NCI-H2196 (cell line): ENCODE data around the gene NOS1.
"Not testable (repeated sequence)": the region's sequence is repeated elsewhere in the genome, so short reads cannot be mapped to it uniquely, and the experiment has no call there.

Source experiments
- DNase-seq: peaks from one replicate; lab custom pipeline; 2025; ENCODE audit not compliant: unreplicated experiment; lab: John Stamatoyannopoulos, UW

NOS1 gene

DNA sequence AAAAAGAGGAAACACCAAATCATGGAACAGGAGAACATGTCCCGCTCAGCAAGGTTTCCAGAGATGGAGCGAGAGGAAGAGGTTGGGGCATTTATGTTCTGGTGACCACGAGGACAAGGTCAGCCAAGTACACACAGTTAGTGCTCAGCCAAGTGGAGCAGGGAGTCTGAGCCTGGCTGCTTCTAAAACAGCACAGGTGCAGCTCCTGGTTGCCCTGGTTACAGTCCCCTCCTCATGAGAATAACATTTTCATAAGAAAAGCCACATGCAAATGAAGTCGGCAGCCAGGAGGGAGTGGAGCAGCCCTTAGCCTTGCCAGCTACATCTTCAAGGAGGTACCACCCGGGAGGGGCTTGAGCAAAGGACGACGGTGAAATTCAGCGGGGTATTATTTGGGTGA, 81.8 kb downstream of the NOS1 start:
- no peak for DNase-seq

DNA sequence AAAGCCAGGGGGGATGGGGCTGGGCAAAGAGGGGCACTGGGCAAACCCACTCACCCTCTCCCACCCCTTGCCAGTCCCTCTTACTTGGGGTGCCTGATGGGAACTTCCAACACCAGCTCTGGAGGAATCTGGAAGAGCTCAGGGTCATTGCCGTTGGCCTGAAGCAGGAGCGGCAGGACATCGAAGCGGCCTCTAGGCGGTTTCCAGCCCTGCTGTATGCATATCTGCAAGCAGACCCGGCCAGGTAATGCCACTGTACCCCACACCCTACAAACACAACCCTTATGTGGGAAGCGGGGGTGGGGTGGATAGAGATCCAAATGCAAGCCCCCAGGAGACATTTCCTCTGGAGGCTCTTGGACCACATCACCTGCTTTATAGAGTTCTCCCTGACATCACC, 83.6 kb downstream of the NOS1 start:
- no peak for DNase-seq

DNA sequence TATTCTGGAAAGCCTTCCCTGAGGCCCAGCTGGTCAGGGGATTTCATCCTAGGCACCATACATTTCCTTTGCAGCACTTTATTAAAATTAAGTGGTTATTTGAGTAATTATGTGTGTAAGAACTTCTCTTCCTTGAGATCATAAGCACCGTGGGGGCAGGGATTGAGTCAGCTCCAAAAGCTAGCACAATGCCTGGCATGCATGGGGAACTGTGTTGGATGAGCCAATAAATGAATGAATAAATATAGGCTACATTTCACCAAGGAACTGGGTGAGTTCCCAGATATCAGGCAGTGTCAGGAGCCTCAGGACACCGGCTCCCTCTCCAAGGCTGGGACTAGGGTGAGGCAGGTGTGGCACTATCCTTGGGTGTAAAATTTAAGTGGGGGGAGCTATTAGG, 88.3 kb downstream of the NOS1 start:
- no peak for DNase-seq

DNA sequence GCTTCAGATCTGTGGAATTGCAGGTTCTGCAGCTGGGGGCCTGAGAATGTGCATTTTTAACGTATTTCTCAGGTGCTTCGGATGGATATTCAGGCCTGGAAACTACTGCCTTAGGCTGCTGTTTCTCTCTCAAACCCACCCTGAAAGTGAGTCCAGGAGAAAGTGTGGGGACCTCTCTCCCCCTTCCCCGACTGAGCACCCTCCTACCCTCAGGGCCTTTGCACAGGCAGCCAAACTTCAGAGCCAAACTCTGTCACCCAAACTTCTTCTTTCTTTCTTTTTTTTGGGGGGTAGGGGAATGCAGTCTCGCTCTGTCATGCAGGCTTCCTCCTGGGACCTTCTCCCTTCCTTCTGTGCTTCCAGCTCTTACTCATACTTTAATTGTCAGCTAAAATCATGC, 88.7 kb downstream of the NOS1 start:
- no peak for DNase-seq

DNA sequence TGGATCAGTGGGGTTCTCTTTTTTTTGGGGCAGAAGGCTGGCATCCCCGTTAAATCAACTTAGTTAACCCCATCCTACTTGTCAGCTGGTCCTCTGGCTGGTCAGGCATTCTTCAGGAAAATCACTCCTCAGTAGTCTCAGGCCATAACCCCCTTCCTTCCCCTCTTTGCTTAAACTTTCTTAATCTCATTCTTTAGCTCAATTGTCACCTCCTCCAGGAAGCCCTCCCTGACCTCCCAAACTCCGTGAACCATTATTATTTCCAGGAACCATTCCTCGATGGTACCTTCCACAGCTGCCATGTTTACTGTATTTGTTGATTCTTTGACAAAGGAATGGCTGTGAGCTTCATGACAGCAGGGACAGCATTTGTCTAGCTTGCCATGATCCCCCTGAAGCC, 98.7 kb downstream of the NOS1 start:
- DNase-seq, result no peak

DNA sequence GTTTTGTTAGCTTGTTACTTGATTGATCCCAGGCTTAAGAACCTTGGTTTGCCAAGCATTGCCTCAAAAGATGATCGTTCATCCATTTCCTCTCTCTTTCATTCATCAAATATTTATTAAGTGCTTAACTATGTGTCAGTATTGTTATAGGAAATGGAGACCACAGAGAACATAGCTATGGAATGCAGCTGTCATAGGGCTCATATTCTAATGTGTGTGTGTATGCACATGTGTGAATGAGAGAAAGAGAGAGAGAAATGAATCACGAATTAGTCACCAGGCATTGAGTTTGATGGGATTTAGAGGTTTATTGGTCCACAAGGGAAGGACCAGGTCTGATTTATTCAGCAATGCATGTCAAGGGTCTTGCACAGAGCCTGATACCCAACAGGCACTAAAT, 100.2 kb downstream of the NOS1 start:
- no peak for DNase-seq

DNA sequence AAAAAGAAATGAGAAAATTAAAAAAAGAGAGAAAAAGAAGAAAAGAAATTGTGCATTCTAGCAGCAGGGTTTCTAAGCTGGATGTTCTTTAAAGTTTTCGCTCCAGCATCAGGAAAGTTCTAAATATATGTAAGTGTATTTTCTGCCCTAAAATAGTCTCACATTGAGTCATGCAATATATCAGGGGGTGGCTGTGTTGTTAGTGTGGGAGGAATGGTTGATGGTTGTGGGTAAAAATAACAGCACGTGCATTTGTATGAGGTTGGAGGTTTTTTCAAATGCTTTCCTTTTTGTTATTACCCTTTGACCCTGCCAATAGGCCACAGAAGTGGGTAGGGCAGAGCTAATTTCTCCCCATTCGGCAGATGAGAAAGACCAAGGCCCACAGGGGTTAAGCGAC, 106.0 kb downstream of the NOS1 start:
- no peak for DNase-seq

DNA sequence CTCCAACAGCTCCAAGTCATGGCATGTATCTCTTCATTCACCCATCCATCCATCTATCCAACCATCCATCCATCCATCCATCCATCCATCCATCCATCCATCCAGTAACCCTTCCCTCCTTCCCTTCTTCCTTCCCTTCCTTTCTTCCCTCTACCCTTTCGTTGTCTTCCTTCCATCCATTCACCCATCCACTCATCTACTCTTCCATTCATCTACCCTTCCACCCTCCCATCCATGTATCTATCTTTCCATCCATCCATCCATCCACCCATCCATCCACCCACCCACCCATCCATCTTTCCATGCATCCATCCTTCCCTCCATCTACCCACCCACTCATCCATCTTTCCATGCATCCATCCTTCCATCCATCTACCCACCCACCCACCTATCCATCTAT, 117.9 kb downstream of the NOS1 start:
- DNase-seq, result no peak

DNA sequence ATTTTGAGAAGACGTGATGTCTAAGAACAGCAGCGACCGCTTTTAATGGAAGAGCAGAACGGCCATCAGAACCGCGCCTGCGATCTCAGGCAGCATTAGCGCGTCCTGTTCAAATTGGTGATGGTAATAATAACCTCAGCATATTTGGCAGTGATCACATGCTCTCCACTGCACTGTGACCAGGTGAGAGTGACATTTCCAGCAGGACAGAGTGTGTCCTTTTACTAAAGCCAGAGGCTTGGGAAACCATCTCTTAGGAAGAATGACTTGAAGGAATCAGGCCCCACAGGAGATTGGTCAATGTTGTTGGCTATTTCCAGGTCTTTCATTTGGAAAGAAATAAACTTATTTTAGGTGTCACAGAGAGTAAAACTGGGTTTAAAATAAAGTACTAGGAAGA, 119.7 kb downstream of the NOS1 start:
- DNase-seq, result no peak

DNA sequence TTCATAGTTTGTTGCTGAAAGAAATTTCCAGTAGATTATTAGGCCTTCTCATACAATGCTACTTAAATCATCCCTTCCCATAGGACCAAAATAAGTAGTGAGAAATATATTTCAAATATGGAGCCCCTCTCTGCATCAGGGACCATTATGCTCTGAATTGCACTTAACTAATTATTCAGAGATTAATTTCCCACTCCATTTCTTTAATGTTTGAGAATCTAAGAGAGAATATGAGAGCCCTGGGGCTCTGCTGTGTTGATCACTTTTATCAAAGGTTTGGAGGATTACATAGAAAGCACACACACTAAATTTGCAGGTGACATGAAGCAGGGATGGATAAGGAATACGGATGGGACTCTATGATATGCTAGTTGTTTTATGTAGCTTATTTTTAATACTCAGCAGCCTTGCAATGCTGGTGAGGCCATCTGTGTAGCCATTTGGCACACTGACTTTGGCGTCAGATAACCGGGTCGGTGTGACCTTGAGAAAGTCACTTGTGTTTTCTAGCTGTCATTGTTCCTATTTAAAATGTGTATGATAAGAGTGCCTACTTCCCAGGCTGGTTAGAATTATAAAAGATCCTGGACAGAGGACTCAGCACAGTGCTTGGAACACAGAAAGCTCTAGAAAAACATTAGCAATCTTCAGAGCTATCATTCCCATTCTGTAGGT, 121.2 kb downstream of the NOS1 start:
- no peak for DNase-seq

DNA sequence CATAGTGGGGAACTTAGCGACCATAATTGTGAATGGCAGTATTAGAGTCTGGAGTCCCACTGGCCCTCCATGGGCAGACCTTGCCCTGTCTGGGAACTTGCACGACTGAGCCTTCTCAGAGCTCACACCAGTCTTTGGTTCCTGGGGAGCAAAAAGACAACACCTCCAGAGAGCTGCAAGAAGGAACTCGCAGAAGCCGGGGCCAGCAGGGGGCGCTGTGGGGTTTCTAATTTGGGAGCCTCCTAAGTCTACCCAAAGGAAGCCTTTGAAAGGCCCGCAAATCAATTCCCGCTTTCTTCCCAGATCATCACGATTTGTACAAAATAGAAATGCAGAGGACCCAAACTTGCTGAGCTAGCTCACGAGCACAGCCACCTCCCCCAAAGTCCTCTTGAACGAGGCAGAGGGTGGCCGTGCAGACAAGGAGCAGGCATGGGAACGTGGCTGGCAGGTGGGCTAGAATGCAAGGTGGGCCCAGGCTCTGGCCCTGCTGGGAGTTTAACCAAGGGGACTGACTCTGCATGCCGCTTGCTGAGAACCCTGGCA, 124.9 kb downstream of the NOS1 start:
- DNase-seq, result peak; percentile 85

DNA sequence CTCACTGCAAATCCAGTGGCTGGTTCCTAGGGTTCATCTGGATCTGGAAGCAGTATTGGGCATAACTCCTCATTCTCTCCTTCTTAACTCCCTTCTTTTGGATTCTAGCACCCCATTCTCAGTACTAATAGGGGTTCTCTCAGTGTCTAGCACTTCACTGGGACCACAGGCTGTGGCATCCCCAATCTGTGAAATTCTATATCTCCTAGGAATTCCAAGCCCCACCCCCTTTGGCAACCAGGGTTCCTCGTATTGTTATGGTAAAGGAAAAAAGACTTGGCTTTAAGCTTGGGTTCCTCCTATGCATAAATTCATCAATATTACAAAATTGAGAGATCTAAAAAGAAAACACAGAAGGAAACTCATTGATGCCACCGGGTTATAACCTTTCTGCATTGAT, 126.2 kb downstream of the NOS1 start:
- DNase-seq, result no peak

DNA sequence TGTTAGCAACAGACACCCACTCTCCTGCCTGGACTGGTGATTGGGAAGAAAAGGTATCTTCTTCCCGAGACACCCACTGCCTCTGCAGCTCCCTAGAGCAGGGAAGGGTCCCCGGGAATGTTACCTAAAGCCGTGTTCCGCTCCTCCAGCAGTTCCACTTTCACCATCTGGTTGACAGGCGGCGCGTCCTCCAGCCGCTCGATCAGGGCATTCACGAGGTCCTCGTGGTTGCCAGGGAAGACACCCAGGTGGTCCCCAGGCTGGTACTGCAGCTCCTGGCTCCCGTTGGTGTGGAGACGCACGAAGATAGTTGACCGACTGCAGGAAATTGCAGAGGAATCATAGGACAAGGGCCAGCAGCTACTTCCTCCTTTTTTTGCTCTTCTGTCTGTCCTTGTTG, 127.0 kb downstream of the NOS1 start:
- DNase-seq, result no peak

DNA sequence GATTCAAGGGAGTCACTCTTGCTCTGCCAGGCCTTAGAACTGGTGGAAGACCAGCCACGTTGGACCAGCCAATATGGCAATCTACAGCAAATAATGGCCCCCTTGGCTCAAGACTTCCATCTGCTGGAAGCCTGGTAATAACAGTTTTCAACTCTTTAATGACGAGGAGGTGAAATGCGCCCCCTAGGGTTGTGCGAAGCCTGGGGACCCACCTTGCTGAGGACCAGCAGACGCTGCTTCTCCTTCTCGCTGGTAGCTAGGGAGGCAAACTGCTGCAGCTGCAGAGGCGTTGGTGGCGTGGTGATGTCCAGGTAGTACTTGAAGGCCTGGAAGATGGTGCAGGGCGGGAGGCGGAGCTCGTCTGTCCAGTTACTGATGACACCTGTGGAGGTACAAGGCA, 129.7 kb downstream of the NOS1 start:
- no peak for DNase-seq

DNA sequence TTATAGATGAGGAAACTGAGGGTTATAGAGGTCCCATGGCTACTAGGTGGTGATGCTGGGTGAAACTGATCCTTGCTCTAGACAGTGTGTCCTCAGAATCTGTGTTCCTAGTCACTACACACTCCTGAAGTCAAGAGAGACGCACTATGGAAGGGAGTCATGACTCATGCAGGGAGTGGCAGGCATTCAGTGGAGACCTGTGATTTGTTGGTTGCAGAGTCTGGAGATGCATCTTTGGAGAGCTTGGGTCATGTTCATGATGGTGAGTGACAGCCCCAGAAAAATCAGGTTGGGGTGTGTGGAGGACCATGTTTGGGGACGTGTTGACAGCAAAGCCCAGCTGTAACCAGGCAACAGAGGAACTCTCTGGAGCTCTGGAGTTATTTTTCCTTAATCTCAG, 133.2 kb downstream of the NOS1 start:
- DNase-seq, result no peak

DNA sequence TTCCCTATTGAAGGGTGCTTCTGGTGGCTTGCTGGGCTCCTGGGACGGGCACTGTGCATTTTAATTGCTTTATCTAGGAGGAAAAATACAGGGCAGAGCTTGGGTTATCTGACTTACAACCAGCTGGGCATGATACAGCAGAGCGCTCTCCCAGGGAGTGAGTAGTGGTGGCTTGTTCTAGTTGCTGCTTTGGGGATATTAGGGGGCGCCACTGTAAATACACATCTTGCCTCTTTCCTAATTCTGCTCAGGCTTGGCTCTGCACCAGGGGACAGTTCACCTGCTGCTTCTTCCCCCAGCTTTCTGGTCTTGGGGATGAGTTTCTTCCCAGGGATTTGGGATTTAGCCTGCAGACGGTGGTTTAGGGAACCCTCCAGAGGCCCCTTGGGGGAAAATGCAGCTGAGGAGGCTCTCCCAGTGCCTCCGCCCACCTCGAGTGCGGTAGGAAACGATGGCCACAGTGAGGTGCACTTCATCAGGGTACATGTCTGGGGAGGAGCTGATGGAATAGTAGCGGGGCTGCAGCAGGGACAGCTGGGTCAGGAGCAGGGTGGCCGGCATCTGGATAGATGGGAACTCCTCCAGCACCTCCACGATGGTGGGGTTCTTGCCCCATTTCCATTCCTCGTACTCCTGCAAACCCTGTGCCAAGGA, 134.3 kb downstream of the NOS1 start:
- DNase-seq, result no peak

DNA sequence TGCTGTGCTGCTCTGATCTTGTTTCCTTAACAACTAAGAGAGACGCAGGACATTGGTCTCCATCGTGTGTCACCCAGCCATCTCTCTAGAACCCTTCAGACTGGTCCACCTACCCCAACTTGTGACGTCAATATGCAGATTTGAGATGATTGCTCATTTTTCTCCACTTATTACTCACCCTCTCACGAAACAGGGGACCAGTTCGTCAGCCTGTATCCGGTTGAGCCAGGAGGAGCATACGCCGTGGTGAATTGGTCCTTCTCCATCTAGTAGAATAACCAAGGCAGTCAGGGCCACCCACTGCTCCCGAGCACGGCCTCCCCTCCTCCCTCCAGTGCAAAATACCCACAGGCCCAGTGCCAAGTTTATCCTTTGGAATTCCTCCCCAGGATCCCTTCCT, 134.9 kb downstream of the NOS1 start:
- DNase-seq, result no peak

DNA sequence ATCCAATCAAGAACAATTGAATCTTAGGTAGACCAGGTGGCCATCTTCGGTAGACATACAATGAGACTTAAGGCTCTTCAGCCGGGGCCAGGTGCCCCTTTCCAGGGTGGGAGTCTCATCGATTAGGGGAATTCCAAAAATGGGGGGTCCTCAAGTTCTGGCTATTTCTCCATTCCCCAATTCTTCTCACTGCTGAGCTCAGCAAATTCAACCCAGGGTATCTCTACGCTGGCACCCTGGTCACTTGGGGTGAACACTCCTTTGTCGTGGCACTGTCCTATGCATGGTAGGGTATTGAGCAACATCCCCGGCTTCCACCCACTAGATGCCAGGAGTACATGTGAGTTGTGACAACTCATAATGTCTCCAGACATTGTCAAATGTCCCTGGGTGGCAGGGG, 136.2 kb downstream of the NOS1 start:
- DNase-seq, result no peak

DNA sequence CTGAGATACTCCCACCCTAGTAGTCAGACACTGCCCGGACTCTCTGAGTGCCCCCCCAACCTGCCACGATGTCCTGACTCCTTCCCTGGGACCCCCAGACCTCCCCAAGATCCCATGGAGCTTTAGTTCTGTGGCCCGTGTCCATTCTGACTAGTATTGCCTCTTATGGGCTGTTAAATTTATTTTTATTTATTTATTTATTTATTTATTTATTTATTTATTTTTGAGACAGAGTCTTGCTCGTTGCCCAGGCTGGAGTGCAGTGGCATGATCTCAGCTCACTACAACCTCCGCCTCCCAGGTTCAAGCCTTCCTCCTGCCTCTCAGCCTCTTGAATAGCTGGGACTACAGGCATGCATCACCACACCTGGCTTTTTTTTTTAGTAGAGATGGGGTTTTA, 140.5 kb downstream of the NOS1 start:
- not testable (repeated sequence) for DNase-seq

DNA sequence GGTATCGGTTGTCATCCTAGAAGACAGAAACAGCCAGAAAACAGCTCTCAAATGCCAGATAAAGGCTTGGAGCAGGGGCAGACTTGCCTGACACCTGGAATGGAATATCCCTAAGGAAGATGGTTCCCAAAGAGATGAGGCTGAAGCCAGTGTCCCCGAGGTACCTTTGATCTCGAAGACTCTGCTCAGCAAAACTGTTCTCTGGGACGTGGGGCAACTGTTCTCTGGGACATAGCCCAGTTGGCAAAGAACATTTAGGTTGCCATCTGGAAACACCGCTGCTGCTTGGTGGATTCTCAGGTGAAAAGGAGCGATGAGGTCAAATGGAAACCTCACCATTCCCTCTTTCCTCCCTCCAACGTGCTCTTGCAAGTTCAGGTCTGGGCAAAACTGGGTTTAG, 143.3 kb downstream of the NOS1 start:
- DNase-seq, result no peak

DNA sequence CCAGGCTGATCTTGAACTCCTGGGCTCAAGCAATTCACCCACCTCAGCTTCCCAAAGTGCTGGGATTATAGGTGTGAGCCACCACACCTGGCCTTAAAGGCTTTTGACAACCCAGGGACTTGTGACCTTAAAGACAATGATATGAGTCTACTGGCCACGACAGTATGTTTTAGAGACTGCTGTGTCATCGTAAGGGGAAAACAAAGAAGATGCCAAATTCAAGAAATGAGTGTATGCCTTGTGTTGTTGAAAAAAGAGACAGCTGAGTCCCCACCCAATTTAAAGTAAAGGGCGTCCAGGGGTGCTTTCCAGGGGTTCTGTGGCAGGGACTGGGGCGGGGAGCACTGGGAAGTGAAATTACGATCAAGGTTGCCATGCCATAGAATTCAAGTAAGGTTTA, 144.7 kb downstream of the NOS1 start:
- no peak for DNase-seq

DNA sequence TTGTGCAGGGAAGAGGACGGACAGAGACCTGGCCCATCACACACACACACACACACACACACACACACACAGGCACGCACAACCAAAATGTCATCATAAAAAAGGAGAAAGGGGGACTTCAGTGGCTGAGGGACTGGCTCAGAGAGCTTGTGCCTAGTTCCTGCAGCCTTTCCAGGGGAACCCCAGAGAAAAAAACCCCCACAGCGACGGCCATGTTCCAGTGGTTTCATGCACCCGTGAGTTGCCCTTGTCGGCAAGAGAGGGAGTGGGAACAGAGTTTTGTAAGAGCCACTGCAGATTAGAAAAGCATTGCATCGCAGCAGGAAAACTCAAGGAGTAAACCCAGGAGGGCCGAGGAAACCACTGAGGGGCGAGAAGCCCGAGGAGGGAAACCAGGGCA, 146.6 kb downstream of the NOS1 start:
- DNase-seq, result no peak

DNA sequence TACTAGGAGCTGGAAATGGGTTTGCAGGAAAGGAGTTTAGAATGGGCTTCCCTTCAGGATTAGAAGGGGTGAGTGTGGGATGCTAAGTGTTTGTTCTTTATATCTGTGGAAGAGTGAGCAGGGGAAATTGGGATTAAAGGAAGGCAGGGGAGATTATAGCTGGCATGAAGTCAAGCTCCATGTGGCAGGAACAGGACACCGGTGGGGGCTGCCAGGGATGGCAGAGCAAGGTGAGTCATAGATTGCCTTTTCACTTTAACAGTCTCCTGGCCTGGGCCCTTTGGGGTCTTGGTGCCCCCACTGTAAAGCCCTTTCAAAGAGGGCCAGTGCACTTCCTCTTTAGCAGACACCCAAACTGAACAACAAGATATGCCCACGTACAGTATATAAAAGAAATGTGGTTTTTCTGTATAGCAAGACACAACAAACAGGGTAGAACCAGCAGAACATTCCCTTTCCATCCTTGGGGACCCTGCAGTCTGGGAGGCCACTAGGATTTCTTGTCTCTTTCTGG, 148.1 kb downstream of the NOS1 start:
- DNase-seq, result no peak
